Tibial nerve (tissue), 4 donors: Measurements from ENCODE around the gene CDC42BPB.

Experiments
- EP300 ChIP-seq, 2 donors: sonication (generic); formaldehyde crosslinking; IDR thresholded peaks; one replicate each; pipeline ENCODE4 v1.6.1; 2017; ENCODE audit warnings: antibody characterized with exemption in 2 of 2, mild to moderate bottlenecking in 1 of 2
- POLR2A ChIP-seq, 2 donors: fragments of 450-650 bp; IDR thresholded peaks; one replicate each; pipeline ENCODE4 v1.6.1; 2017; ENCODE audit warnings: antibody characterized with exemption in 2 of 2, mild to moderate bottlenecking in 2 of 2, moderate library complexity in 2 of 2
- TF ChIP-seq, protein P1 (sequence below), 5 experiments: fragments of 200-600 bp in 3 of 5; fragments of 450-650 bp in 2 of 5; sonication (generic) in 3 of 5; IDR thresholded peaks; one replicate each; pipeline ENCODE4 v1.5.1; 2016 to 2019; ENCODE audit warnings: antibody characterized with exemption in 5 of 5, mild to moderate bottlenecking in 3 of 5, moderate library complexity in 2 of 5

DNA sequence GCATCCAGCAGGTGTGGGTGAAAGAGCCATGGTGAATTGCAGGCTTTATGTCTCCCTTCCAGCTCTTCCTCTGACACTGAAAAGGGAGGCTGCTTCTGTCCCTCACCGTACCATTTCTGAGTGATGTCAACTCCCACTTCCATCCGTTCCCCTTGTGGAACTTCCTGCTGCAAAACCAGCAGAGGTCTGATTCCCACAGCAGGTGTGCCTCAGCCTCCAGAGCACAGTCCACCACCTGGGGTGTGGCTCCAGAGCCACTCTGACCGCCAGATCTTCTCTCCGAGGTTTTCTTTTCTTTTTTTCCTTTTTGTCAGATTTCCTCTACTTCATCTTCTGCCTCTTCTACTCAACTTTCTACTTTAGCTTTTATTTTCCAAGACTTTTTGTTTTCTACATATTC, 62.7 kb downstream of the CDC42BPB start:
- TF ChIP-seq POLR2A (IDR thresholded peaks at IDR 0.05), result no peak
- TF ChIP-seq, protein P1, sequence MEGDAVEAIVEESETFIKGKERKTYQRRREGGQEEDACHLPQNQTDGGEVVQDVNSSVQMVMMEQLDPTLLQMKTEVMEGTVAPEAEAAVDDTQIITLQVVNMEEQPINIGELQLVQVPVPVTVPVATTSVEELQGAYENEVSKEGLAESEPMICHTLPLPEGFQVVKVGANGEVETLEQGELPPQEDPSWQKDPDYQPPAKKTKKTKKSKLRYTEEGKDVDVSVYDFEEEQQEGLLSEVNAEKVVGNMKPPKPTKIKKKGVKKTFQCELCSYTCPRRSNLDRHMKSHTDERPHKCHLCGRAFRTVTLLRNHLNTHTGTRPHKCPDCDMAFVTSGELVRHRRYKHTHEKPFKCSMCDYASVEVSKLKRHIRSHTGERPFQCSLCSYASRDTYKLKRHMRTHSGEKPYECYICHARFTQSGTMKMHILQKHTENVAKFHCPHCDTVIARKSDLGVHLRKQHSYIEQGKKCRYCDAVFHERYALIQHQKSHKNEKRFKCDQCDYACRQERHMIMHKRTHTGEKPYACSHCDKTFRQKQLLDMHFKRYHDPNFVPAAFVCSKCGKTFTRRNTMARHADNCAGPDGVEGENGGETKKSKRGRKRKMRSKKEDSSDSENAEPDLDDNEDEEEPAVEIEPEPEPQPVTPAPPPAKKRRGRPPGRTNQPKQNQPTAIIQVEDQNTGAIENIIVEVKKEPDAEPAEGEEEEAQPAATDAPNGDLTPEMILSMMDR (IDR thresholded peaks at IDR 0.05), result no peak
- TF ChIP-seq EP300 (IDR thresholded peaks at IDR 0.05), result no peak
